PC-3 (cell line): ENCODE measurements around the gene ORC4. TPM values are rescaled to one million over a fixed set of nuclear protein-coding genes. Genes with fewer than 3 reads are reported as not detected.
"Not testable (repeated sequence)": the region's sequence is repeated elsewhere in the genome, so short reads cannot be mapped to it uniquely, and the experiment has no call there.

Experiments used
- ATAC-seq: fragments of 200-7000 bp; cut with Tn5 transposase; 2 replicates; pipeline ENCODE4 v1.9.1; 2020; ENCODE audit warnings: mild to moderate bottlenecking, moderate library complexity
- BruUV-seq: library from RNA; stranded (reverse); fragments of 400-500 nt; replicated peaks from 2 replicates; lab custom pipeline; 2021; lab: Mats Ljungman, UMichigan
- CTCF ChIA-PET: fragments of 300-600 bp; sonication (Branson Sonifier 250); formaldehyde crosslinking; loops from one replicate; lab custom pipeline; 2022; ENCODE audit warnings: antibody characterized with exemption; lab: Charles Lee
- POLR2A ChIA-PET: fragments of 300-600 bp; sonication (Branson Sonifier 250); formaldehyde crosslinking; loops from one replicate; lab custom pipeline; 2022; ENCODE audit warnings: antibody characterized with exemption; ENCODE audit not compliant: unreplicated experiment; lab: Charles Lee
- DNase-seq: peaks from one replicate; pipeline ENCODE4 v3.0.0-alpha.2; 2015
- H2AFZ ChIP-seq: fragments of 300-600 bp; sonication (generic); 2 replicates; pipeline ENCODE4 v1.6.0; 2016; ENCODE audit warnings: antibody characterized with exemption, low read length
- H3F3A ChIP-seq: fragments of 300-600 bp; sonication (generic); one replicate; pipeline ENCODE4 v1.6.0; 2017; ENCODE audit warnings: antibody characterized with exemption, low read length, control low read depth, mild to moderate bottlenecking; ENCODE audit not compliant: unreplicated experiment
- H3K27ac ChIP-seq: fragments of 300-600 bp; sonication (generic); 2 replicates; pipeline ENCODE4 v1.5.1; 2016; ENCODE audit warnings: mild to moderate bottlenecking, low read length
- H3K27me3 ChIP-seq: fragments of 300-600 bp; sonication (generic); 2 replicates; pipeline ENCODE4 v1.6.1; 2016; ENCODE audit warnings: low read length, mixed read lengths
- H3K36me3 ChIP-seq: fragments of 300-600 bp; sonication (generic); 2 replicates; pipeline ENCODE4 v1.6.1; 2016; ENCODE audit warnings: low read depth, mixed run types, low read length, mixed read lengths
- H3K4me1 ChIP-seq: fragments of 300-600 bp; sonication (generic); 2 replicates; pipeline ENCODE4 v1.5.1; 2016; ENCODE audit warnings: low read length; ENCODE audit not compliant: insufficient read depth
- H3K4me2 ChIP-seq: fragments of 300-600 bp; sonication (generic); 2 replicates; pipeline ENCODE4 v1.6.0; 2016; ENCODE audit warnings: low read length
- H3K4me3 ChIP-seq: fragments of 300-600 bp; sonication (generic); 2 replicates; pipeline ENCODE4 v1.5.1; 2016; ENCODE audit warnings: mild to moderate bottlenecking, low read length, mixed read lengths
- H3K79me2 ChIP-seq: fragments of 300-600 bp; sonication (generic); 2 replicates; pipeline ENCODE4 v1.6.1; 2017; ENCODE audit warnings: low read length, mixed read lengths
- H3K9ac ChIP-seq: fragments of 300-600 bp; sonication (generic); 2 replicates; pipeline ENCODE4 v1.6.0; 2016; ENCODE audit warnings: mild to moderate bottlenecking, low read length
- H3K9me2 ChIP-seq: fragments of 300-600 bp; sonication (generic); replicated peaks from 2 replicates; pipeline ENCODE4 v1.6.1; 2016; ENCODE audit warnings: mixed run types, low read length, mixed read lengths
- H3K9me3 ChIP-seq: fragments of 300-600 bp; sonication (generic); 2 replicates; pipeline ENCODE4 v1.6.1; 2016; ENCODE audit warnings: low read length, mixed read lengths
- H4K20me1 ChIP-seq: fragments of 300-600 bp; sonication (generic); 2 replicates; pipeline ENCODE4 v1.6.1; 2016; ENCODE audit warnings: low read length, mixed read lengths
- EZH2 ChIP-seq: fragments of 300-600 bp; sonication (generic); IDR thresholded peaks from one replicate; pipeline ENCODE4 v1.6.1; 2017; ENCODE audit warnings: antibody characterized with exemption, mild to moderate bottlenecking, low read length; ENCODE audit not compliant: unreplicated experiment
- EZH2phosphoT487 ChIP-seq: fragments of 300-600 bp; sonication (generic); IDR thresholded peaks from 2 replicates; pipeline ENCODE4 v1.6.1; 2018; ENCODE audit warnings: mild to moderate bottlenecking, antibody characterized with exemption, low read length, borderline replicate concordance
- intact Hi-C: fragments of 100-400 bp; cut with micrococcal nuclease; formaldehyde crosslinking; loops from 2 replicates; pipeline ENCODE4 v1.9.0; 2023
- total RNA-seq: library from RNA; depleted of rRNA; stranded (reverse); fragments of >200 nt; gene quantifications from 2 replicates; pipeline ENCODE4 v1.2.3, GENCODE V29; 2014
- TF ChIP-seq, protein P1 (sequence below): fragments of 300-600 bp; sonication (generic); conservative IDR thresholded peaks from 2 replicates; pipeline ENCODE4 v1.5.1; 2017; ENCODE audit warnings: antibody characterized with exemption, low read depth, mild to moderate bottlenecking, low read length

The ORC4 gene
- total RNA-seq, 1 experiment from 2014 or later: 65.9 TPM

DNA sequence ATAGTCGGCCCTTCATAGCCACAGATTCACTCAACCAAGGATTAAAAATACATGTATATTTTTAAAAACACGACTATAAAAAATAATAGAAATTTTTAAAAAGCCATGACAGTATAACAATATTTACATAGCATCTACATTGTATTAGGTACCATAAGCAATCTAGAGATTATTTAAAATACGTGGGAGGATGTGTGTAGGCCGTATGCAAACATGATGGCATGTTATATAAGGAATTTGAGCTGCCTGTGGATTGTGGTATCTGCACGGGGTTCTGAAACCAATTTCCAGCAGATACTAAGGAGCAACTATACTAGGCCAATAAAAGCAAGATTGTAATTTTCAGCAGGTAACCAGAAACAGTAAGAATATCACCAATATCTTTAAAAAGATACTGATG, 5.9 kb downstream of the ORC4 start:
- POLR2A ChIA-PET: no interaction called here
- TF ChIP-seq EZH2: no peak
- no peak for TF ChIP-seq EZH2phosphoT487
- TF ChIP-seq, protein P1, sequence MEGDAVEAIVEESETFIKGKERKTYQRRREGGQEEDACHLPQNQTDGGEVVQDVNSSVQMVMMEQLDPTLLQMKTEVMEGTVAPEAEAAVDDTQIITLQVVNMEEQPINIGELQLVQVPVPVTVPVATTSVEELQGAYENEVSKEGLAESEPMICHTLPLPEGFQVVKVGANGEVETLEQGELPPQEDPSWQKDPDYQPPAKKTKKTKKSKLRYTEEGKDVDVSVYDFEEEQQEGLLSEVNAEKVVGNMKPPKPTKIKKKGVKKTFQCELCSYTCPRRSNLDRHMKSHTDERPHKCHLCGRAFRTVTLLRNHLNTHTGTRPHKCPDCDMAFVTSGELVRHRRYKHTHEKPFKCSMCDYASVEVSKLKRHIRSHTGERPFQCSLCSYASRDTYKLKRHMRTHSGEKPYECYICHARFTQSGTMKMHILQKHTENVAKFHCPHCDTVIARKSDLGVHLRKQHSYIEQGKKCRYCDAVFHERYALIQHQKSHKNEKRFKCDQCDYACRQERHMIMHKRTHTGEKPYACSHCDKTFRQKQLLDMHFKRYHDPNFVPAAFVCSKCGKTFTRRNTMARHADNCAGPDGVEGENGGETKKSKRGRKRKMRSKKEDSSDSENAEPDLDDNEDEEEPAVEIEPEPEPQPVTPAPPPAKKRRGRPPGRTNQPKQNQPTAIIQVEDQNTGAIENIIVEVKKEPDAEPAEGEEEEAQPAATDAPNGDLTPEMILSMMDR: no peak
- no peaks in the 10 kb centered on the region for H3K27me3 ChIP-seq
- DNase-seq (no peak), ATAC-seq (no peak)
- no peaks in the 10 kb centered on the region for H3K9me2 ChIP-seq
- H3K9me3 ChIP-seq: no peaks in the 10 kb centered on the region
- no peak overlapping the region for H3K4me2 ChIP-seq
- no peak overlapping the region for H3K27ac ChIP-seq
- no peak overlapping the region for H3K4me3 ChIP-seq
- no peaks in the 10 kb centered on the region for H3F3A ChIP-seq
- intact Hi-C loops: no loop called here
- peaks cover 50% of the 10 kb centered on the region for H4K20me1 ChIP-seq
- H3K36me3 ChIP-seq: no peaks in the 10 kb centered on the region
- H3K4me1 ChIP-seq: peaks cover 8% of the 10 kb centered on the region; the same call in 1 of the 2 replicates
- H3K79me2 ChIP-seq: peaks cover 100% of the 10 kb centered on the region
- BruUV-seq: no TSS peak
- no peak overlapping the region for H3K9ac ChIP-seq
- CTCF ChIA-PET: no interaction called here
- no peak overlapping the region for H2AFZ ChIP-seq

DNA sequence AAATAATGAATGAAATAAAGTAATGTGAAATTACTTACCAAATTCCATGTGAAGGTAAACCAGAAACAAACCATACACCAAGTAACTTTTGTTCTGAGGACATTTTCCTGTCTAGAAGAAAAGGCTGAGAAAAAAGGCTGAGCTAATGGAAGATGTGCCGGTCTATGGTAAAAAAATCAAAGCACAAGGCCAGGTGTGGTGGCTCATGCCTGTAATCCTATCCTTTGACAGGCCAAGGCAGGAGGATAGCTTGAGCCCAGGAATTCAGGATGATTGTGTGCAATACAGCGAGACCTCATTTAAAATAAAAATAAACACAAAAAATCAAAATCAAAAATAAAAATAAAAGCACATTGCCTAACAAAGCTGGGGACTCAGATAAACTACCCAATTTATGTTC, 6.7 kb downstream of the ORC4 start:
- ATAC-seq: no peak

DNA sequence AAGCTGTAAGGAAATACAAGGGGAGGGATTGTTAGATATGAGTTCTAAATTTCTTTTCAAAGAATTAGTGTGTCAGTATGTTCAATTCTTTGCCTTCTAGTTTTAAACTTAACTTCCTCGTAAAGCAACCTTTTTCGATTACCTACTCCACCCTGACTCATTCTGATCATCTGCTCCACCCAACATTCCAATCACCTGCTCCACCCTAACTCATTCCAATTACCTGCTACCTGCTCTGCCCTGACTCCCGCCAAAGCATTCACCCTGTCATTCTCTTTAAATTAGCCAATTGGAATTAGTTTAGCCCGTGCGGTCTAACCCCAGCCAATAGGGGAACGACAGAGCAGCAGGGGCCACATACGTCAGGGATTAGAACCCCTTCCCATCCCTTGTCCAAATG, 12.1 kb downstream of the ORC4 start:
- H3F3A ChIP-seq, H2AFZ ChIP-seq, H3K4me1 ChIP-seq, DNase-seq, H4K20me1 ChIP-seq, CTCF ChIA-PET, H3K9me2 ChIP-seq, H3K27me3 ChIP-seq, H3K9me3 ChIP-seq, ATAC-seq, H3K4me2 ChIP-seq, intact Hi-C loops, BruUV-seq, H3K27ac ChIP-seq, H3K9ac ChIP-seq, POLR2A ChIA-PET, H3K4me3 ChIP-seq: not testable (repeated sequence)
- Histone ChIP-seq H3K79me2 (peaks cover 100% of the 10 kb centered on the region), H3K36me3 (peaks cover 11% of the 10 kb centered on the region; the same call in 1 of the 2 replicates)

More for the DNA sequence above, 6.7 kb downstream of the ORC4 start:
- ChIA-PET CTCF (no interaction called here), POLR2A (no interaction called here)
- H3K4me3 ChIP-seq: no peak overlapping the region
- H3K27ac ChIP-seq: no peak overlapping the region
- H3K9me2 ChIP-seq: no peaks in the 10 kb centered on the region
- H3K79me2 ChIP-seq: peaks cover 100% of the 10 kb centered on the region
- H4K20me1 ChIP-seq: peaks cover 42% of the 10 kb centered on the region
- no peaks in the 10 kb centered on the region for H3K27me3 ChIP-seq
- intact Hi-C loops: no loop called here
- H3K9me3 ChIP-seq: no peaks in the 10 kb centered on the region
- no peak overlapping the region for H3K9ac ChIP-seq
- peaks cover 8% of the 10 kb centered on the region; the same call in 1 of the 2 replicates for H3K4me1 ChIP-seq
- H2AFZ ChIP-seq: no peak overlapping the region
- no peak for DNase-seq
- H3K4me2 ChIP-seq: no peak overlapping the region
- no peaks in the 10 kb centered on the region for H3F3A ChIP-seq
- BruUV-seq: no TSS peak
- TF ChIP-seq, protein P1: no peak
- no peak for TF ChIP-seq EZH2phosphoT487
- no peak for TF ChIP-seq EZH2
- no peaks in the 10 kb centered on the region for H3K36me3 ChIP-seq
